ENCODE data around the gene LCA5.

Gene LCA5

DNA sequence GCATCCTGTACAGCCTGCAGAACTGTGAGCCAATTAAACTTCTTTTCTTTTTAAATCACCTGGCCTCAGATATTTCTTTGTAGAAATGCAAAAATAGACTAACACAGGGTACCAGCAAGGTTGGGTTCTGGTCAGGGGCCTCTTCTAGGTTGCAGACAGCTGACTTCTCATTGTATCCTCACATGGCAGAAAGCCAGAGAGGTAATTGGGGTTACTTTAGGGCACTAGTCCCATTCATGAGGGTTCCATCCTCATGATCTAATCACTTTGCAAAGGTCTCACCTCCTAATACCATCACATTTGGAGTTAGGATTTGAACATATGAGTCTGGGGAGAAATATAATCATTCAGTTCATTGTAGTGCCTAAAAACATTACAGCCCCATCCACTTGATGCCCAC lies 101.5 kb downstream of the LCA5 start:
- no peak overlapping the region for H3K4me3 ChIP-seq (ENCODE audit: low read depth, low read length, poor library complexity, severe bottlenecking)
- no peaks in the 10 kb centered on the region for H3F3A ChIP-seq (ENCODE audit: insufficient read depth, low read length)
- H4K20me1 ChIP-seq (ENCODE audit: insufficient read depth, low read length): no peaks in the 10 kb centered on the region
- H3K4me1 ChIP-seq (ENCODE audit: insufficient read depth, low read length, severe bottlenecking): no peaks in the 10 kb centered on the region
- TF ChIP-seq EZH2 (IDR thresholded peaks at IDR 0.05; ENCODE audit: borderline replicate concordance, low read length): no peak
- TF ChIP-seq, protein P1, sequence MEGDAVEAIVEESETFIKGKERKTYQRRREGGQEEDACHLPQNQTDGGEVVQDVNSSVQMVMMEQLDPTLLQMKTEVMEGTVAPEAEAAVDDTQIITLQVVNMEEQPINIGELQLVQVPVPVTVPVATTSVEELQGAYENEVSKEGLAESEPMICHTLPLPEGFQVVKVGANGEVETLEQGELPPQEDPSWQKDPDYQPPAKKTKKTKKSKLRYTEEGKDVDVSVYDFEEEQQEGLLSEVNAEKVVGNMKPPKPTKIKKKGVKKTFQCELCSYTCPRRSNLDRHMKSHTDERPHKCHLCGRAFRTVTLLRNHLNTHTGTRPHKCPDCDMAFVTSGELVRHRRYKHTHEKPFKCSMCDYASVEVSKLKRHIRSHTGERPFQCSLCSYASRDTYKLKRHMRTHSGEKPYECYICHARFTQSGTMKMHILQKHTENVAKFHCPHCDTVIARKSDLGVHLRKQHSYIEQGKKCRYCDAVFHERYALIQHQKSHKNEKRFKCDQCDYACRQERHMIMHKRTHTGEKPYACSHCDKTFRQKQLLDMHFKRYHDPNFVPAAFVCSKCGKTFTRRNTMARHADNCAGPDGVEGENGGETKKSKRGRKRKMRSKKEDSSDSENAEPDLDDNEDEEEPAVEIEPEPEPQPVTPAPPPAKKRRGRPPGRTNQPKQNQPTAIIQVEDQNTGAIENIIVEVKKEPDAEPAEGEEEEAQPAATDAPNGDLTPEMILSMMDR (IDR thresholded peaks at IDR 0.05; ENCODE audit: low read length): no peak
- H3K9me2 ChIP-seq (ENCODE audit: low read depth, low read length): no peaks in the 10 kb centered on the region
- no peak overlapping the region for H2AFZ ChIP-seq (ENCODE audit: low read length)
- no peaks in the 10 kb centered on the region for H3K9me3 ChIP-seq (ENCODE audit: low read length)
- H3K36me3 ChIP-seq (ENCODE audit: insufficient read depth, low read length): no peaks in the 10 kb centered on the region
- no peaks in the 10 kb centered on the region for H3K79me2 ChIP-seq (ENCODE audit: insufficient read depth, low read length)
- no peak overlapping the region for H3K9ac ChIP-seq (ENCODE audit: low read length)
- no peak overlapping the region for H3K4me2 ChIP-seq (ENCODE audit: low read length)
- H3K27ac ChIP-seq (ENCODE audit: low read depth, low read length, poor library complexity, severe bottlenecking): no peak overlapping the region
- H3K27me3 ChIP-seq (ENCODE audit: insufficient read depth, low read length): no peaks in the 10 kb centered on the region
